GM18508 (cell line): Measurements from ENCODE around the gene TBCC.
"Not testable (repeated sequence)": the region's sequence is repeated elsewhere in the genome, so short reads cannot be mapped to it uniquely, and the experiment has no call there.

Experiments used
- ATAC-seq: cut with Tn5 transposase; IDR thresholded peaks from one replicate; pipeline ENCODE4 v1.9.1; 2021; ENCODE audit warnings: moderate number of reproducible peaks; ENCODE audit not compliant: insufficient read depth, unreplicated experiment

The TBCC gene

GRCh38 chr6:42704251-42704936 is 41.5 kb downstream of the TBCC start:
- no peak for ATAC-seq

GRCh38 chr6:42702786-42703185 is 43.1 kb downstream of the TBCC start:
- not testable (repeated sequence) for ATAC-seq

DNA sequence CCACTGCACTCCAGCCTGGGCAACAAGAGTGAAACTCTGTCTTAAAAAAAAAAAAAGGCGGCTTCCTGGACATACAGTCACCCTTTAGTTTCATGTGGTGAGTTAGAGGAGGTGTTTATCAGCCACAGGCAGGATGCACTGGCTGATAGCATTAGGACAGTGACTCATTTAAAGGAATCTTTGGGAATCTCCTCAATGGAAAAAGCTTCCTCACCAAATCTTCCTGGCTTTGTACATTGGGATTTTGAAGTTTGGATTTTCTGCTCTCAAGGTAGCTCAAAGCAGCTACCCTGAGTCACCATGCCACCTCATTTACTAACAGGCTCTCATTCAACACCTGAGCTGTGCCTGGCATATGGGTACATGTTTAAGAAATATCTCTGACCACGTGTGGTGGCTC is 43.7 kb downstream of the TBCC start:
- no peak for ATAC-seq

- ATAC-seq, result no peak
Measured at GRCh38 chr6:42698217-42698616, 47.7 kb downstream of the TBCC start.

GRCh38 chr6:42697268-42697655 is 48.6 kb downstream of the TBCC start:
- ATAC-seq, result no peak

- no peak for ATAC-seq
Measured at GRCh38 chr6:42696526-42697267, 49.2 kb downstream of the TBCC start.

GRCh38 chr6:42694586-42694985 is 51.3 kb downstream of the TBCC start:
- no peak for ATAC-seq
